ENCODE data around the gene SPINT2.

DNA sequence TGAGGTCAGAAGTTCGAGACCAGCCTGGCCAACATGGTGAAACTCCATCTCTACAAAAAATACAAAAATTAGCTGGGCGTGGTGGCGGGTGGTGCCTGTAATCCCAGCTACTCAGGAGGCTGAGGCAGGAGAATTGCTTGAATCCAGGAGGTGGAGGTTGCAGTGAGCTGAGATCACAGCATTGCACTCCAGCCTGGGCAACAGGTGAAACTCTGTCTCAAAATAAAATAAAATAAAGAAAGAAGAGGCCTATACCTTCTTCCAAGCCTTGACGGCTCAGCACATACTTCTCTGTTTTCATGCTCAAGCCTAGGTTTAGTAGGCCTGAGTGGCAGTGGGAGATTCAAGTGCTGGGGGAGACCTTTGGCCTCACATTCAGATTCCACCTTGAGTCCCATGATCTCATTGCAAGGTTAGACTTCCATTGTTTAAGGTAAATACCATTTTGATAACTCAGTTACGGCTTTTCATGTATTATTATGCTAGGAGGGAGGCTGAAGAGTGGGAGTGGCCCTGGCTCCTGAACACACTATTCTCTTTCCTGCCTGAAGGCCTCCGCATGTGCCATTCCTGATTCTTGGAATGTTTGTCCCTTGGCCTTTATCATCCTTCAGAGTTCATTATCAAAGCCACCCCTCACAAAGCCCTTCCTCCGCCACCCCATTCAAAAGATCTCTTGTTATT lies 1.6 kb upstream of the SPINT2 start:
- TF ChIP-seq, protein P1, sequence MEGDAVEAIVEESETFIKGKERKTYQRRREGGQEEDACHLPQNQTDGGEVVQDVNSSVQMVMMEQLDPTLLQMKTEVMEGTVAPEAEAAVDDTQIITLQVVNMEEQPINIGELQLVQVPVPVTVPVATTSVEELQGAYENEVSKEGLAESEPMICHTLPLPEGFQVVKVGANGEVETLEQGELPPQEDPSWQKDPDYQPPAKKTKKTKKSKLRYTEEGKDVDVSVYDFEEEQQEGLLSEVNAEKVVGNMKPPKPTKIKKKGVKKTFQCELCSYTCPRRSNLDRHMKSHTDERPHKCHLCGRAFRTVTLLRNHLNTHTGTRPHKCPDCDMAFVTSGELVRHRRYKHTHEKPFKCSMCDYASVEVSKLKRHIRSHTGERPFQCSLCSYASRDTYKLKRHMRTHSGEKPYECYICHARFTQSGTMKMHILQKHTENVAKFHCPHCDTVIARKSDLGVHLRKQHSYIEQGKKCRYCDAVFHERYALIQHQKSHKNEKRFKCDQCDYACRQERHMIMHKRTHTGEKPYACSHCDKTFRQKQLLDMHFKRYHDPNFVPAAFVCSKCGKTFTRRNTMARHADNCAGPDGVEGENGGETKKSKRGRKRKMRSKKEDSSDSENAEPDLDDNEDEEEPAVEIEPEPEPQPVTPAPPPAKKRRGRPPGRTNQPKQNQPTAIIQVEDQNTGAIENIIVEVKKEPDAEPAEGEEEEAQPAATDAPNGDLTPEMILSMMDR (IDR thresholded peaks at IDR 0.05): no peak
- no peak for TF ChIP-seq POLR2A (IDR thresholded peaks at IDR 0.05)
